ENCODE results near the gene C1orf52.

- TF ChIP-seq POLR2AphosphoS5 (IDR thresholded peaks at IDR 0.05; ENCODE audit: borderline replicate concordance, low read depth, low read length) (no peak), EZH2 (IDR thresholded peaks at IDR 0.05) (no peak)
Observed at GRCh38 chr1:85277802-85278201, 18.3 kb upstream of the C1orf52 start.
